ENCODE data around the gene TTC21B. TPM values are rescaled to one million over a fixed set of nuclear protein-coding genes. Genes with fewer than 3 reads are reported as not detected.

The TTC21B gene
- total and polyA plus RNA-seq, 10 of the 15 experiments (the other 5 are each of a cell fraction or from before 2014, with no cell fraction given), result 2.7 to 22.4 (median 11.3) TPM

DNA sequence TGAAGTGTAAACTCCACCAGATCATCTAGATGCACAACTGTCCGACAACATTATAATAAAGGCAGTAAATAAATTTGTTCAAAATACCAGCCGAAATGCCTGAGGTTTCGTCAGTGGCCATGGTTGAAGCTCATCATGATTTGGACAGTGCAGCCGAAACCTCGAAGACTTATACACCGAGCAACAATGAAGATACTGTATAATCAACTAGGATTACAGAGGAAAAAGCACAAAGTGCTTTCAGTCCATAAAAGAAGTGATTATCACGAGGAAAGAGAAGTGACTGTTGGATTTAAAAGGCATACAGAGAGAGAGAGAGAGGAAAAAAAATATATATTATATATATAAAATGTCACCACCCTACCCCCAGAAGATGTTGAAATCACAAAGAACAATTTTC, 107.5 kb downstream of the TTC21B start (continued):
- TF ChIP-seq, protein P1, sequence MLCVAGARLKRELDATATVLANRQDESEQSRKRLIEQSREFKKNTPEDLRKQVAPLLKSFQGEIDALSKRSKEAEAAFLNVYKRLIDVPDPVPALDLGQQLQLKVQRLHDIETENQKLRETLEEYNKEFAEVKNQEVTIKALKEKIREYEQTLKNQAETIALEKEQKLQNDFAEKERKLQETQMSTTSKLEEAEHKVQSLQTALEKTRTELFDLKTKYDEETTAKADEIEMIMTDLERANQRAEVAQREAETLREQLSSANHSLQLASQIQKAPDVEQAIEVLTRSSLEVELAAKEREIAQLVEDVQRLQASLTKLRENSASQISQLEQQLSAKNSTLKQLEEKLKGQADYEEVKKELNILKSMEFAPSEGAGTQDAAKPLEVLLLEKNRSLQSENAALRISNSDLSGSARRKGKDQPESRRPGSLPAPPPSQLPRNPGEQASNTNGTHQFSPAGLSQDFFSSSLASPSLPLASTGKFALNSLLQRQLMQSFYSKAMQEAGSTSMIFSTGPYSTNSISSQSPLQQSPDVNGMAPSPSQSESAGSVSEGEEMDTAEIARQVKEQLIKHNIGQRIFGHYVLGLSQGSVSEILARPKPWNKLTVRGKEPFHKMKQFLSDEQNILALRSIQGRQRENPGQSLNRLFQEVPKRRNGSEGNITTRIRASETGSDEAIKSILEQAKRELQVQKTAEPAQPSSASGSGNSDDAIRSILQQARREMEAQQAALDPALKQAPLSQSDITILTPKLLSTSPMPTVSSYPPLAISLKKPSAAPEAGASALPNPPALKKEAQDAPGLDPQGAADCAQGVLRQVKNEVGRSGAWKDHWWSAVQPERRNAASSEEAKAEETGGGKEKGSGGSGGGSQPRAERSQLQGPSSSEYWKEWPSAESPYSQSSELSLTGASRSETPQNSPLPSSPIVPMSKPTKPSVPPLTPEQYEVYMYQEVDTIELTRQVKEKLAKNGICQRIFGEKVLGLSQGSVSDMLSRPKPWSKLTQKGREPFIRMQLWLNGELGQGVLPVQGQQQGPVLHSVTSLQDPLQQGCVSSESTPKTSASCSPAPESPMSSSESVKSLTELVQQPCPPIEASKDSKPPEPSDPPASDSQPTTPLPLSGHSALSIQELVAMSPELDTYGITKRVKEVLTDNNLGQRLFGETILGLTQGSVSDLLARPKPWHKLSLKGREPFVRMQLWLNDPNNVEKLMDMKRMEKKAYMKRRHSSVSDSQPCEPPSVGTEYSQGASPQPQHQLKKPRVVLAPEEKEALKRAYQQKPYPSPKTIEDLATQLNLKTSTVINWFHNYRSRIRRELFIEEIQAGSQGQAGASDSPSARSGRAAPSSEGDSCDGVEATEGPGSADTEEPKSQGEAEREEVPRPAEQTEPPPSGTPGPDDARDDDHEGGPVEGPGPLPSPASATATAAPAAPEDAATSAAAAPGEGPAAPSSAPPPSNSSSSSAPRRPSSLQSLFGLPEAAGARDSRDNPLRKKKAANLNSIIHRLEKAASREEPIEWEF (IDR thresholded peaks at IDR 0.05; ENCODE audit: insufficient replicate concordance, low read depth, low read length), result no peak
- TF ChIP-seq, protein P2, sequence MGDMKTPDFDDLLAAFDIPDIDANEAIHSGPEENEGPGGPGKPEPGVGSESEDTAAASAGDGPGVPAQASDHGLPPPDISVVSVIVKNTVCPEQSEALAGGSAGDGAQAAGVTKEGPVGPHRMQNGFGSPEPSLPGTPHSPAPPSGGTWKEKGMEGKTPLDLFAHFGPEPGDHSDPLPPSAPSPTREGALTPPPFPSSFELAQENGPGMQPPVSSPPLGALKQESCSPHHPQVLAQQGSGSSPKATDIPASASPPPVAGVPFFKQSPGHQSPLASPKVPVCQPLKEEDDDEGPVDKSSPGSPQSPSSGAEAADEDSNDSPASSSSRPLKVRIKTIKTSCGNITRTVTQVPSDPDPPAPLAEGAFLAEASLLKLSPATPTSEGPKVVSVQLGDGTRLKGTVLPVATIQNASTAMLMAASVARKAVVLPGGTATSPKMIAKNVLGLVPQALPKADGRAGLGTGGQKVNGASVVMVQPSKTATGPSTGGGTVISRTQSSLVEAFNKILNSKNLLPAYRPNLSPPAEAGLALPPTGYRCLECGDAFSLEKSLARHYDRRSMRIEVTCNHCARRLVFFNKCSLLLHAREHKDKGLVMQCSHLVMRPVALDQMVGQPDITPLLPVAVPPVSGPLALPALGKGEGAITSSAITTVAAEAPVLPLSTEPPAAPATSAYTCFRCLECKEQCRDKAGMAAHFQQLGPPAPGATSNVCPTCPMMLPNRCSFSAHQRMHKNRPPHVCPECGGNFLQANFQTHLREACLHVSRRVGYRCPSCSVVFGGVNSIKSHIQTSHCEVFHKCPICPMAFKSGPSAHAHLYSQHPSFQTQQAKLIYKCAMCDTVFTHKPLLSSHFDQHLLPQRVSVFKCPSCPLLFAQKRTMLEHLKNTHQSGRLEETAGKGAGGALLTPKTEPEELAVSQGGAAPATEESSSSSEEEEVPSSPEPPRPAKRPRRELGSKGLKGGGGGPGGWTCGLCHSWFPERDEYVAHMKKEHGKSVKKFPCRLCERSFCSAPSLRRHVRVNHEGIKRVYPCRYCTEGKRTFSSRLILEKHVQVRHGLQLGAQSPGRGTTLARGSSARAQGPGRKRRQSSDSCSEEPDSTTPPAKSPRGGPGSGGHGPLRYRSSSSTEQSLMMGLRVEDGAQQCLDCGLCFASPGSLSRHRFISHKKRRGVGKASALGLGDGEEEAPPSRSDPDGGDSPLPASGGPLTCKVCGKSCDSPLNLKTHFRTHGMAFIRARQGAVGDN (IDR thresholded peaks at IDR 0.05), result no peak
- TF ChIP-seq HDAC2 (IDR thresholded peaks at IDR 0.05), result no peak
- no peak for TF ChIP-seq ETV6 (conservative IDR thresholded peaks at IDR 0.05 in 1 of 2, IDR thresholded peaks at IDR 0.05 in 1 of 2; ENCODE audit: borderline replicate concordance in 1 of 2, low read depth in 1 of 2)
- no peak for TF ChIP-seq SUZ12 (IDR thresholded peaks at IDR 0.05; ENCODE audit: unreplicated experiment)
- TF ChIP-seq RAD21 (IDR thresholded peaks at IDR 0.05; ENCODE audit: insufficient read depth, low read depth, low read length), result no peak
- TF ChIP-seq, protein P3, sequence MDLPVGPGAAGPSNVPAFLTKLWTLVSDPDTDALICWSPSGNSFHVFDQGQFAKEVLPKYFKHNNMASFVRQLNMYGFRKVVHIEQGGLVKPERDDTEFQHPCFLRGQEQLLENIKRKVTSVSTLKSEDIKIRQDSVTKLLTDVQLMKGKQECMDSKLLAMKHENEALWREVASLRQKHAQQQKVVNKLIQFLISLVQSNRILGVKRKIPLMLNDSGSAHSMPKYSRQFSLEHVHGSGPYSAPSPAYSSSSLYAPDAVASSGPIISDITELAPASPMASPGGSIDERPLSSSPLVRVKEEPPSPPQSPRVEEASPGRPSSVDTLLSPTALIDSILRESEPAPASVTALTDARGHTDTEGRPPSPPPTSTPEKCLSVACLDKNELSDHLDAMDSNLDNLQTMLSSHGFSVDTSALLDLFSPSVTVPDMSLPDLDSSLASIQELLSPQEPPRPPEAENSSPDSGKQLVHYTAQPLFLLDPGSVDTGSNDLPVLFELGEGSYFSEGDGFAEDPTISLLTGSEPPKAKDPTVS (IDR thresholded peaks at IDR 0.05; ENCODE audit: low read depth, low read length), result no peak
- no peak for TF ChIP-seq ZNF24 (IDR thresholded peaks at IDR 0.05)
- TF ChIP-seq NR2C1 (IDR thresholded peaks at IDR 0.05), result no peak
- no peak for TF ChIP-seq IKZF1 (conservative IDR thresholded peaks at IDR 0.05)
- TF ChIP-seq, protein P4, sequence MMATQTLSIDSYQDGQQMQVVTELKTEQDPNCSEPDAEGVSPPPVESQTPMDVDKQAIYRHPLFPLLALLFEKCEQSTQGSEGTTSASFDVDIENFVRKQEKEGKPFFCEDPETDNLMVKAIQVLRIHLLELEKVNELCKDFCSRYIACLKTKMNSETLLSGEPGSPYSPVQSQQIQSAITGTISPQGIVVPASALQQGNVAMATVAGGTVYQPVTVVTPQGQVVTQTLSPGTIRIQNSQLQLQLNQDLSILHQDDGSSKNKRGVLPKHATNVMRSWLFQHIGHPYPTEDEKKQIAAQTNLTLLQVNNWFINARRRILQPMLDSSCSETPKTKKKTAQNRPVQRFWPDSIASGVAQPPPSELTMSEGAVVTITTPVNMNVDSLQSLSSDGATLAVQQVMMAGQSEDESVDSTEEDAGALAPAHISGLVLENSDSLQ (IDR thresholded peaks at IDR 0.05), result no peak
- no peak for TF ChIP-seq CBX3 (IDR thresholded peaks at IDR 0.05; ENCODE audit: borderline replicate concordance, low read depth)
- TF ChIP-seq STAT3 (IDR thresholded peaks at IDR 0.05; ENCODE audit: low read depth, low read length), result no peak

All from GM12878 (cell line).